ENCODE results near the gene SGCE.

SGCE gene

GRCh38 chr7:94620703-94621118 is 35.2 kb downstream of the SGCE start:
- DNase-seq: peak; percentile 1

DNA sequence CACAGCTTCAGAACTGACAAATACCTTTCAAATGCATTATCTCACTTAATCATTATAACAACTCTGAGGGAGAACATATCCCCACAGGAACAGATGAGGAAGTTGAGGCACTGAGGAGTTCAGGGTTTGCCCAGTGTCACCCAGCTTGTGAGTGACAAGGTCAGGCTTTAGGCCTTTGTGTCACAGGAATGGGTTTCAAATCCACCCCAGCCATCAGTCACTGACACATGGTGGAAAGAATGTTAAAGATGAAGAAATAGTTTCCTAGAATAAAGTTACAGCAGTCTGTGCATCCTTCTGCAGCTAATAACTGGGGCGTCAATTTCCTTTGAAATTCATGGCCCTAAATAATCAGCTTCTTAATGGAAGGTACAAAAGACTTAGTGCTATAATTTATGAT is 37.8 kb downstream of the SGCE start:
- no peak for DNase-seq

DNA sequence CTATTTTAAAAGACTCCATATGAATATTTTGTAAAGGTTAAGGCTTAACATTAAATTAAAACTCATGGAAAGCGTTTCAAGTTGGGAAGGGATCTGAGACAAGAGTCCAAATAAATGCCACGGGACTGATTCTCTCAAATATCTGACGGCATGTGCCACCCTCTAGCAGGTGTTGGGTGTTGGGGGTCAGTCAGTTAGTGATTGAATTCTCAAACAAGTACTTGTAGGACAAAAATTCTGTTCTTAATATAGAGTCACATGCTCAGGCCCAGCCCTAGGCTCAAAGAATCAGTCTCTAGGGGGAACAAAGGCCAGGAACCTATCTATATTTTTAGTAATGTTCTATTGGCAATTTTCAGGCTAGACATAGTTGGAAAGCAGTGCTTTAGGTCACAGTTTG is 39.1 kb downstream of the SGCE start:
- no peak for DNase-seq

GRCh38 chr7:94615666-94616065 is 40.3 kb downstream of the SGCE start:
- no peak for DNase-seq

DNA sequence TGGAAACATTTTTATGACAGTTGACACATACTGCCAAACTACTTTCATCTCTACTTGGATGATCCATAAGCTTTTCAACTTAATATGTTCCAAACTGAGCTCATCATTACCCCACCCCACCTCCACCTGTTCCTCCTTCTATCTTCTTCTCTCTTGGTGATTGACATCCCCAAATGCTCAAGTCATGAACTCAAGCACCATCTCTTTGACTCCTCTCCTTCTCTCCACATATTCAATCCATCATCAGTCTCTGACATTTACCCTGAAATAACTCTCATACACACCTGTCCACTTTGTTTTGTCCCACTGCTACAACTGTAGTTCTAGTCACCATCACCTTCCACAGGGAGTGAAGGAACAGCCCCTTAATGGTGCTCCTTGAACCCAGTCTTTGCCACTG is 43.3 kb downstream of the SGCE start:
- no peak for DNase-seq

DNA sequence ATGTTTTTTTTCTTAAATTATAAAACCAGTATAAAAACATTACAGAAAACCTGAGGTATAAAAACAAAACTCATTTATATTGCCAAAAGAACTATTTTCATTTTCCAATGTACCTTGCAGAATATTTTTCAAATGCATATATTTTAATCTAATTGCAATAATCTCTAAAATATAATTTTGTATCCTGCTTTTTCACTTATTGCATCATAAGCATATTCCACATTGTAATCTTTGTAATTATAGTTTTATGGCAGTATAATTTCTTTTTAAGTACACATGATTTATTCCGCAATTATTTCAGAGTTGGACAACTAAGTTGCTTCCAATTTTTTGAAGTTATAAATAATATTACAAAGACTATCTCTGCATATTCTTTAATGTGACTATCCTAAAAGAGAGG is 43.7 kb downstream of the SGCE start:
- no peak for DNase-seq

DNA sequence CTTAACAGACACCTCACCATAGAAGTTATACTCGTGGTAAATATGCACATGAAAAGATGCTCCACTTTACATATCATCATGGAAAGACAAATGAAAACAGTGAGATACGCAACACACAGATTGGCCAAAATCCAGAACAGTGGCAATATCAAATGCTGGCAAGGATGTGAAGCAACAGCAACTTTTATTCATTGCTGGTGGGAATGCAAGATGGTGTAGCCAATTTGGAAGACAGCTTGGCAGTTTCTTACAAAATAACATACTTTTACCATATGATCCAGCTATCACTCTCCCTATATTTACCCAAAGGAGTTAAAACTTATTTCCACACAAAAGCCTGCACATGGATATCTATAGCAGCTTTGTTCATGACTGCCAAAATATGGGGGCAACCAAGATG is 46.4 kb downstream of the SGCE start:
- no peak for DNase-seq

GRCh38 chr7:94605031-94605430 is 50.9 kb downstream of the SGCE start:
- DNase-seq: no peak

- no peak for DNase-seq
Observed at GRCh38 chr7:94602181-94602580, 53.8 kb downstream of the SGCE start.

- no peak for DNase-seq
Observed at GRCh38 chr7:94600267-94600666, 55.7 kb downstream of the SGCE start.

DNA sequence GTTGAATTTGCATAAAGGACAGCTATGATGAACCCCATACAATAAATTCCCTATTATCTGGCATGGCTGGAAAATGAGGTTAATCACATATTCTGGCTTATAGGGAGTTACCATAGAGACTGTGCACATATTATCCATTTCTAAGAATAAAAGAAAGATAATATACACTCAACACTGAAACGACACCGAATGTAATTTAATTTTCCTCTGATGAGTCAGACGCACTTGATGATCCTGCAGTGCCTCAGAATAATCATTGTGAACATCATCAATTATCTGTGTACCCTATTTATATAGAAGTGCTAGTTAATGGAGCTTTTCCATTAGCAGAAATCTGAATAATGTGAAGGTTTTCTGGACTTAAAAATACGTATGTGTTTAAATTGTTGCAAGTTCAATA is 60.2 kb downstream of the SGCE start:
- DNase-seq: no peak

- DNase-seq: no peak
Observed at GRCh38 chr7:94594882-94595281, 61.1 kb downstream of the SGCE start.

DNA sequence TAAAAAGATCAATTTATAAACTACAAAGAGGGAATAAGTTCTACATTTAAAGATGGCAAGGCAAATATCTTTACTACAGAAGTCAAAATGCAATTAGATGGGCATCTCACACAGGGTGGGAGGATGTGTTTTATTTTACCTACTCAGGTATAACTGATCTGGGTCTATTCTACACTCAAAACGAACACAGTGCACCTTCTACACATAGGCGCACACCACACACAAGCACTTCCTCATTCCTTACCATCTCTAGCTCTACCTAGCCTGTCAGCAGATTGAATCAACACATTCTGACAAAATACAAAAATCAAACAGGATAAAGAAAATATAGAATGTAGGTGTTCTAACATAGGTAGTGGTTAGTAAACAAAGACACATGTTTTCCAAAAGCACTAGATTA is 64.8 kb downstream of the SGCE start:
- no peak for DNase-seq

GRCh38 chr7:94590526-94591162 is 65.3 kb downstream of the SGCE start:
- no peak for DNase-seq

DNA sequence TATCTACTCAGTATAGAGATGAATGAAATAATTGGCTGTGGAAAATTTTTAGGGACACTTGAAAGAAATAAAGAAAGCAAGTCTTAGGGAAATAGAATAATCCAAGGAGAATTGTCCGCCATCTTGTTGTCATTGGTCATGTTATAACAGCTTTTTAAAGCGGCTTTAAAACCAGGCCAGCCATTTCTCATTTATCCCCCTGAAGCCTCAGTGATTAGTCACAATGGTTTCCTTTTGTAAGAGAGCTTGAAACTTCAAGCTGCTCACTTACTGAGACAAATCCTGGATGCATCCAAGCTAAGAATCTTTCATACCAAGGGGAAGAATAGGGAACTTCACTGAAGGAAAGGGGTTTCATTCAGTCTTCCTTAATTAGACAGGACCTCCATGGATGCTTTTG is 67.9 kb downstream of the SGCE start:
- DNase-seq: no peak

DNA sequence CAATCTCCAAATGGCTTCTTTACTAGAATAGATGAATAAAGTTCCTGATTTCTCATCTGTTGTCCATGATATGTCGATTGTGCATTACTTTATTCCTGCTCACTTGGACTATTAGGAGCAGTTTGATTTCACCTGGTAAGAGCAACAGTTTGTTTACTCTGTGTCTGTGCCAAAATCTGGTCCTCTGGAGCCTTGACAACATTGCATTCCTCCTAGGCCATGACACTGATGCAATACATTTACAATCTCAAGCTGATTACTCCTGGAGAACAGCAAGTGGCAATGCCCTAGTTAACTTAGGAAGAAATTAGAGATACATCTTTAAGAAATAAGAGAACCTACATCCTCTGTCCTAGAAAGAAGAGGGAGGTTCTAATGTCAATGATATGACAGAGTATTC is 71.8 kb downstream of the SGCE start:
- no peak for DNase-seq

GRCh38 chr7:94580601-94581000 is 75.3 kb downstream of the SGCE start:
- no peak for DNase-seq

- DNase-seq: no peak
Observed at GRCh38 chr7:94579470-94579869, 76.5 kb downstream of the SGCE start.

- DNase-seq: no peak
Observed at GRCh38 chr7:94578614-94579013, 77.3 kb downstream of the SGCE start.

DNA sequence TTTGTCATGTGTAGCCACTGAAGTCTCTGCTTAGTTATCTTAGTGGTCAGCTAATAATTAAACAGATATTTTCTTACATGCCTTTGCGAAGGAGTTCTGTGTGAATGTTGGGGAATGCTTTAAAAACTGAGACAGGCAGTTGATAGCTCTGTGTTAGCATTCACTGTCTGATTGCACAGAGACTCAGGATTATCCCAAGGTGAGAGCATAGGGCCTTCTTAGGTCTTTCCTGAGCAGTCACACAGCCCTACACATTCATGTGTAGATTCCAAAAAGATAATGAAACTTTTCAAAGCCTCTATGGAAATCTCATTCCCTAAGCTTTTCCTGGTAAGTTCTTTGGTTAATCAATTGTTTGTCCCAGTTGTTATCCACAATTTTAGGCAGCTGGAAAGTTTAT is 78.6 kb downstream of the SGCE start:
- no peak for DNase-seq

- DNase-seq: no peak
Observed at GRCh38 chr7:94576316-94576715, 79.6 kb downstream of the SGCE start.

- DNase-seq: no peak
Observed at GRCh38 chr7:94575646-94576045, 80.3 kb downstream of the SGCE start.

DNA sequence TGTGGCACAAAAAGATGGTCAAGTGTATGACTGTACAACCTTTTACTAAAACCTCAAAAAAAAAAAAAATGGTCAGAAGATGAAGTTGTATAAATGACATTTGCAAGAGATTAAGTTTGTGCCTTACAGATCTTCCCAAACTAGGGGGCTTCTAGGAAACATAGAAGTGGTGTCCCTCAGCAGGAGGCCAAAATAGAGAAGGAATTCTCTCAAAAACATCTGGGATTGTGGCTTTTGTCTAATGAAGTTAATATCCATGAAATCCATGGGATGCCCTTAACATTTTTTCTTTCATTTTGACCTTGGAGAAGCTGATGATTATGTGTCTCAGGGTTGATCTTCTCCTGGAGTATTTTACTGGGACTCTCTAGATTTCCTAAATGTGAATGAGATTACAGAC is 84.1 kb downstream of the SGCE start:
- no peak for DNase-seq

DNA sequence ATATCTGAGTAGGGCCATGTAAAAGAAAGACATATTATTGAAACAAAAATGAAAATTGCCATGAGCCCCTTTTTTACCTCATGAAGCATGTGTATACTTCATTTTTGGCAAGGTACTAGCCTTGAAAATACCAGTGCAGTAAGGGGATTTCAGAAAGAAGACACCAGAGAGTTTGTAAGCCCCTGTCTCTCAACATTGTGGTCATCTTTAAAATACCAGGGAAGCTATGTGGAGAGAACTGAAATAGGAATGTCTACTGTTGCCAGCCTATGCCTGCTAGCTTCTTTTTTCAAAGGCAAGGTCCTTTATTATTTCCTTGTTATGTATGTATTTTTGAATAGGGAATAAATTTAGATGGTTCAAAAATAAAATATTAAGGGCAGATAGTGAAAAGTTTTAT is 88.5 kb downstream of the SGCE start:
- DNase-seq: no peak

GRCh38 chr7:94565247-94565894 is 90.6 kb downstream of the SGCE start:
- no peak for DNase-seq
